MM.1S (cell line): Measurements from ENCODE around the gene E2F3.

Experiments
- CTCF ChIP-seq: fragments of 300-600 bp; sonication (generic); IDR thresholded peaks from 2 replicates; pipeline ENCODE4 v1.5.1; 2016; ENCODE audit warnings: antibody characterized with exemption, low read length, mixed read lengths
- EZH2 ChIP-seq: fragments of 300-600 bp; sonication (generic); optimal IDR thresholded peaks from 2 replicates; pipeline ENCODE3; 2017; ENCODE audit warnings: low read depth, mild to moderate bottlenecking, antibody characterized with exemption, low read length, mixed read lengths
- EZH2phosphoT487 ChIP-seq: fragments of 300-600 bp; sonication (generic); IDR thresholded peaks from 2 replicates; pipeline ENCODE4 v1.6.1; 2018; ENCODE audit warnings: antibody characterized with exemption, low read length

- TF ChIP-seq CTCF (no peak), EZH2phosphoT487 (no peak), EZH2 (no peak)
Measured at GRCh38 chr6:20455251-20455940, 53.7 kb downstream of the E2F3 start.
